Activated T-cell treated with anti-CD3 and anti-CD28 coated beads for 1 hour (primary cell): Measurements from ENCODE around the gene NECTIN4.
"Not testable (repeated sequence)": the region's sequence is repeated elsewhere in the genome, so short reads cannot be mapped to it uniquely, and the experiment has no call there.

Experiments
- DNase-seq: peaks from one replicate; pipeline ENCODE4 v3.0.0-alpha.2; 2020; ENCODE audit warnings: low read depth

NECTIN4 gene

GRCh38 chr1:161054232-161054631 lies 35.1 kb downstream of the NECTIN4 start:
- no peak for DNase-seq

GRCh38 chr1:161052899-161053298 lies 36.5 kb downstream of the NECTIN4 start:
- DNase-seq: no peak

GRCh38 chr1:161051219-161051618 lies 38.1 kb downstream of the NECTIN4 start:
- DNase-seq: no peak

- no peak for DNase-seq
Observed at GRCh38 chr1:161048949-161049722, 40.2 kb downstream of the NECTIN4 start.

GRCh38 chr1:161047436-161048420 lies 41.6 kb downstream of the NECTIN4 start:
- no peak for DNase-seq

GRCh38 chr1:161046605-161047228 lies 42.6 kb downstream of the NECTIN4 start:
- no peak for DNase-seq

GRCh38 chr1:161045736-161046604 lies 43.4 kb downstream of the NECTIN4 start, which contains the start of gene USF1:
Gene USF1, minus strand, starts transcription at chr1:161045977. Its CDS starts 2,702 bp downstream, at chr1:161043275.
- peak; percentile 86 for DNase-seq

GRCh38 chr1:161044908-161045735 lies 44.2 kb downstream of the NECTIN4 start:
- DNase-seq: peak; percentile 48

GRCh38 chr1:161044535-161044907 lies 44.8 kb downstream of the NECTIN4 start:
- no peak for DNase-seq

GRCh38 chr1:161039546-161039945 lies 49.8 kb downstream of the NECTIN4 start:
- DNase-seq: no peak

GRCh38 chr1:161039154-161039545 lies 50.2 kb downstream of the NECTIN4 start:
- no peak for DNase-seq

GRCh38 chr1:161038523-161039153 lies 50.7 kb downstream of the NECTIN4 start, which contains the start of gene TSTD1:
Gene TSTD1, minus strand, starts transcription at chr1:161038964. Its CDS starts 75 bp downstream, at chr1:161038889.
- DNase-seq: peak; percentile 70

- DNase-seq: no peak
Observed at GRCh38 chr1:161037661-161038522, 51.5 kb downstream of the NECTIN4 start.

GRCh38 chr1:161033751-161034150 lies 55.6 kb downstream of the NECTIN4 start:
- DNase-seq: no peak

- no peak for DNase-seq
Observed at GRCh38 chr1:161032409-161032808, 56.9 kb downstream of the NECTIN4 start.

GRCh38 chr1:161031874-161032273 lies 57.5 kb downstream of the NECTIN4 start:
- DNase-seq: no peak

GRCh38 chr1:161029466-161029865 lies 59.9 kb downstream of the NECTIN4 start:
- DNase-seq: not testable (repeated sequence)

- not testable (repeated sequence) for DNase-seq
Observed at GRCh38 chr1:161026954-161027353, 62.4 kb downstream of the NECTIN4 start.

- DNase-seq: not testable (repeated sequence)
Observed at GRCh38 chr1:161022432-161022831, 66.9 kb downstream of the NECTIN4 start.
